Kidney (tissue), 22 donors: Measurements from ENCODE around the gene PLTP. TPM values are rescaled to one million over a fixed set of nuclear protein-coding genes. Genes with fewer than 3 reads are reported as not detected.

Experiments used
- DNase-seq, 5 donors: peaks; one replicate each; pipeline ENCODE4 v3.0.0-alpha.2; 2013 to 2020
- FAIRE-seq: peaks from 2 replicates; lab custom pipeline; 2012; peaks lifted over from hg19 to GRCh38; lab: Jason Lieb, UNC
- H3K27ac ChIP-seq, 2 donors: one replicate each; pipeline ENCODE4 v1.7.0; 2013; ENCODE audit warnings: low read depth in 2 of 2, low read length in 2 of 2, inconsistent platforms in 1 of 2
- H3K27me3 ChIP-seq: one replicate; pipeline ENCODE4 v1.7.1; 2013; ENCODE audit warnings: low read length, inconsistent platforms; ENCODE audit not compliant: control insufficient read depth, insufficient read depth
- H3K36me3 ChIP-seq, 3 donors: one replicate each; pipeline versions ENCODE4 v1.7.0 to v1.7.1; 2013; ENCODE audit warnings: low read length in 3 of 3, control low read depth in 1 of 3, inconsistent platforms in 1 of 3; ENCODE audit not compliant: insufficient read depth in 3 of 3, control insufficient read depth in 2 of 3
- H3K4me1 ChIP-seq, 3 donors: one replicate each; pipeline versions ENCODE4 v1.7.0 to v1.7.1; 2013; ENCODE audit warnings: low read length in 3 of 3, inconsistent platforms in 1 of 3, low read depth in 1 of 3; ENCODE audit not compliant: control insufficient read depth in 2 of 3, insufficient read depth in 2 of 3
- H3K4me3 ChIP-seq, 3 donors: one replicate each; pipeline versions ENCODE4 v1.7.0 to v1.8.1; 2013; ENCODE audit warnings: low read length in 3 of 3, control low read depth in 1 of 3, inconsistent platforms in 1 of 3
- H3K9ac ChIP-seq, 3 donors: one replicate each; pipeline versions ENCODE4 v1.7.0 to v1.7.1; 2013; ENCODE audit warnings: low read length in 3 of 3, control low read depth in 1 of 3, inconsistent platforms in 1 of 3
- H3K9me3 ChIP-seq, 3 donors: one replicate each; pipeline versions ENCODE4 v1.7.0 to v1.7.1; 2013; ENCODE audit warnings: low read length in 3 of 3, control low read depth in 1 of 3, inconsistent platforms in 1 of 3; ENCODE audit not compliant: control insufficient read depth in 2 of 3, insufficient read depth in 1 of 3
- intact Hi-C: fragments of 100-400 bp; cut with DNase I; formaldehyde crosslinking; loops from one replicate; pipeline ENCODE4 v1.11.1; 2022
- long read RNA-seq, 10 donors: library from polyadenylated mRNA in 1 of 10; unstranded in 1 of 10; transcript quantifications; one replicate each; pipeline ENCODE4 v2.0.0 and lab custom pipeline, GENCODE V29; 2021 to 2026
- polyA plus RNA-seq: library from polyadenylated mRNA; stranded (reverse); fragments of 350-450 nt; fragmentation: Illumina TruSeq; extraction: RNeasy Lipid Tissue Mini Kit (QIAGEN cat#74804); gene quantifications from one replicate; pipeline ENCODE4 v1.2.3, GENCODE V29; 2014; ENCODE audit warnings: low read depth, low replicate concordance; ENCODE audit not compliant: insufficient read depth
- total RNA-seq: library from RNA; stranded (reverse); fragmentation: NEBNext Ultra II Directional; extraction: Animal tissue kit (Norgen Biotek cat#: 25700); gene quantifications from one replicate; pipeline ENCODE4 v1.2.1, GENCODE V29; 2021
- TF ChIP-seq, protein P1 (sequence below): IDR thresholded peaks from 3 replicates; pipeline ENCODE4 v1.5.1; 2012; ENCODE audit warnings: mild to moderate bottlenecking, moderate library complexity, borderline replicate concordance; ENCODE audit not compliant: insufficient read depth; ENCODE audit errors: extremely low read depth
- donor health status: control.
- donor health status: control.
- donor health status: control.
- donor health status: control.
- donor health status: control.
- donor health status: DM: yes; HTN: yes; CAD: no.
- donor health status: Normal renal cell carcinoma (clear cell type).

The PLTP gene, protein sequence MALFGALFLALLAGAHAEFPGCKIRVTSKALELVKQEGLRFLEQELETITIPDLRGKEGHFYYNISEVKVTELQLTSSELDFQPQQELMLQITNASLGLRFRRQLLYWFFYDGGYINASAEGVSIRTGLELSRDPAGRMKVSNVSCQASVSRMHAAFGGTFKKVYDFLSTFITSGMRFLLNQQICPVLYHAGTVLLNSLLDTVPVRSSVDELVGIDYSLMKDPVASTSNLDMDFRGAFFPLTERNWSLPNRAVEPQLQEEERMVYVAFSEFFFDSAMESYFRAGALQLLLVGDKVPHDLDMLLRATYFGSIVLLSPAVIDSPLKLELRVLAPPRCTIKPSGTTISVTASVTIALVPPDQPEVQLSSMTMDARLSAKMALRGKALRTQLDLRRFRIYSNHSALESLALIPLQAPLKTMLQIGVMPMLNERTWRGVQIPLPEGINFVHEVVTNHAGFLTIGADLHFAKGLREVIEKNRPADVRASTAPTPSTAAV
- total RNA-seq (345 TPM), polyA plus RNA-seq (790 TPM)
- long read RNA-seq, donor 1, transcript PLTP-203 (16 exons, 1,743 nt): major isoform, 24 of 27 reads
- long read RNA-seq, donor 1, partial matches to known transcripts: 0 of 27 reads
- long read RNA-seq, donor 1, other reads (novel, unspliced or antisense): 0 of 27 reads
- long read RNA-seq, donor 2, transcript PLTP-203 (16 exons, 1,743 nt): major isoform, 40 of 49 reads
- long read RNA-seq, donor 2, partial matches to known transcripts: 6 of 49 reads
- long read RNA-seq, donor 2, other reads (novel, unspliced or antisense): 0 of 49 reads
- long read RNA-seq, donor 3, transcript PLTP-203 (16 exons, 1,743 nt): major isoform, 86 of 117 reads
- long read RNA-seq, donor 3, partial matches to known transcripts: 28 of 117 reads
- long read RNA-seq, donor 3, other reads (novel, unspliced or antisense): 0 of 117 reads
- long read RNA-seq, donor 4, transcript PLTP-203 (16 exons, 1,743 nt): major isoform, 28 of 75 reads
- long read RNA-seq, donor 4, partial matches to known transcripts: 46 of 75 reads
- long read RNA-seq, donor 4, other reads (novel, unspliced or antisense): 0 of 75 reads
- long read RNA-seq, donor 5, partial matches to known transcripts: 0 of 3 reads
- long read RNA-seq, donor 5, other reads (novel, unspliced or antisense): 0 of 3 reads
- long read RNA-seq, donor 6, transcript PLTP-203 (16 exons, 1,743 nt): major isoform, 21 of 23 reads
- long read RNA-seq, donor 6, partial matches to known transcripts: 0 of 23 reads
- long read RNA-seq, donor 6, other reads (novel, unspliced or antisense): 0 of 23 reads
- long read RNA-seq, donor 7, transcript PLTP-203 (16 exons, 1,743 nt): major isoform, 81 of 109 reads
- long read RNA-seq, donor 7, partial matches to known transcripts: 19 of 109 reads
- long read RNA-seq, donor 7, other reads (novel, unspliced or antisense): 5 of 109 reads
- long read RNA-seq, donor 8, transcript PLTP-203 (16 exons, 1,743 nt): major isoform, 39 of 48 reads
- long read RNA-seq, donor 8, partial matches to known transcripts: 7 of 48 reads
- long read RNA-seq, donor 8, other reads (novel, unspliced or antisense): 0 of 48 reads
- long read RNA-seq, donor 9, transcript PLTP-203 (16 exons, 1,743 nt): major isoform, 14 of 21 reads
- long read RNA-seq, donor 9, partial matches to known transcripts: 6 of 21 reads
- long read RNA-seq, donor 9, other reads (novel, unspliced or antisense): 0 of 21 reads
- long read RNA-seq, donor 10, transcript PLTP-203 (16 exons, 1,743 nt): major isoform, 29 of 35 reads
- long read RNA-seq, donor 10, partial matches to known transcripts: 0 of 35 reads
- long read RNA-seq, donor 10, other reads (novel, unspliced or antisense): 0 of 35 reads

DNA sequence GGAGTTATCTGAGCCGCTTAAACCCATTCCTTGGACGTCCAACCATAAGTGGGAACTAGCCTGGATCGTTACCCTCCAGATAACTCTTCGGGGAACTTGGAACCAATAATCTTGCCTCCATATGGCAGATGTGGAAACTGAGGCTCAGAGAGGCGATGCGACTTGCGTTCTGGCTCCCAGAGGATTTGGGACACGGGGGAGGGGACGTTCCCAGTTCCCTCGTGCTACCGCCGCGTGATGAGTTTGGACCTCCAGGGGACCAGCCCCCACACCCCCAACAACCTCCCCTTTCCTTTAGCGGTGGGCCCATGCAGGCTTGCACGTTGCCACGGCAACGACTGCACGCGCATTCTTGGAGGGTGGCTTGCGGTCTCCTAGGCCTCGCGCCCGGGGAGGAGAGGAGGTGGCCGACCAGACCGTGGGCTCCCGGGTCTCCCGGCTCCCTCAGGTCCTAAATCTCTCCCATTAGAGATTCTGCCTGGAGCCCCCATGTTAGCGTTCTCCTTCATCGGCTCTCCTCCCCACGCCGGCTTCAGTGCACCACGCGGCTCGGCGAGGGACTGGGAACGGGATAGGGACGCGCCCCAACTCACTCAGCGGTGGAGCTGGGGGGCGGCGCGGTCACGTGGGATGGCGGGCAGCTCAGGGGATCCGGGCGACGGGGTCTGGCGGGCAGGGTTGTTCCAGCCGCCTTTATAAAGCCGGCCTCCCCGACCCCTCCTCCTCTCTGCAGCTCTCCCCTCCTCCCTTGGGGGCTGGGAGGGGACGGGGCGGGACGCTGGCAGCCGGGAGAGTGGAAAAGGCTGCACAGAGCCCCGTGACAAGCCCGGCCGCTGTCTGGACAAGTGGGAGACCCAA, at the start of gene PLTP:
TSS of gene PLTP (minus strand) at position 670 of the 858 bp plus-strand sequence. CDS start 703 bp downstream, outside the sequence.
- Histone ChIP-seq H3K27ac (peak within 1 kb of the TSS; percentile 80 to 89), H3K4me1 (peaks cover 0 to 8% (median 0%) of the 10 kb centered on the region in 3 donors), H3K9me3 (no peaks in the 10 kb centered on the region), H3K27me3 (no peaks in the 10 kb centered on the region), H3K36me3 (no peaks in the 10 kb centered on the region), H3K4me3 (peak within 1 kb of the TSS; percentile 62 to 70 (median 67)), H3K9ac (peak within 1 kb of the TSS; percentile 29 to 57 (median 55))
- TF ChIP-seq, protein P1, sequence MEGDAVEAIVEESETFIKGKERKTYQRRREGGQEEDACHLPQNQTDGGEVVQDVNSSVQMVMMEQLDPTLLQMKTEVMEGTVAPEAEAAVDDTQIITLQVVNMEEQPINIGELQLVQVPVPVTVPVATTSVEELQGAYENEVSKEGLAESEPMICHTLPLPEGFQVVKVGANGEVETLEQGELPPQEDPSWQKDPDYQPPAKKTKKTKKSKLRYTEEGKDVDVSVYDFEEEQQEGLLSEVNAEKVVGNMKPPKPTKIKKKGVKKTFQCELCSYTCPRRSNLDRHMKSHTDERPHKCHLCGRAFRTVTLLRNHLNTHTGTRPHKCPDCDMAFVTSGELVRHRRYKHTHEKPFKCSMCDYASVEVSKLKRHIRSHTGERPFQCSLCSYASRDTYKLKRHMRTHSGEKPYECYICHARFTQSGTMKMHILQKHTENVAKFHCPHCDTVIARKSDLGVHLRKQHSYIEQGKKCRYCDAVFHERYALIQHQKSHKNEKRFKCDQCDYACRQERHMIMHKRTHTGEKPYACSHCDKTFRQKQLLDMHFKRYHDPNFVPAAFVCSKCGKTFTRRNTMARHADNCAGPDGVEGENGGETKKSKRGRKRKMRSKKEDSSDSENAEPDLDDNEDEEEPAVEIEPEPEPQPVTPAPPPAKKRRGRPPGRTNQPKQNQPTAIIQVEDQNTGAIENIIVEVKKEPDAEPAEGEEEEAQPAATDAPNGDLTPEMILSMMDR: no peak
- DNase-seq: peak; percentile 80 to 95 (median 91)
- intact Hi-C loops: no loop called here
- no peak for FAIRE-seq

DNA sequence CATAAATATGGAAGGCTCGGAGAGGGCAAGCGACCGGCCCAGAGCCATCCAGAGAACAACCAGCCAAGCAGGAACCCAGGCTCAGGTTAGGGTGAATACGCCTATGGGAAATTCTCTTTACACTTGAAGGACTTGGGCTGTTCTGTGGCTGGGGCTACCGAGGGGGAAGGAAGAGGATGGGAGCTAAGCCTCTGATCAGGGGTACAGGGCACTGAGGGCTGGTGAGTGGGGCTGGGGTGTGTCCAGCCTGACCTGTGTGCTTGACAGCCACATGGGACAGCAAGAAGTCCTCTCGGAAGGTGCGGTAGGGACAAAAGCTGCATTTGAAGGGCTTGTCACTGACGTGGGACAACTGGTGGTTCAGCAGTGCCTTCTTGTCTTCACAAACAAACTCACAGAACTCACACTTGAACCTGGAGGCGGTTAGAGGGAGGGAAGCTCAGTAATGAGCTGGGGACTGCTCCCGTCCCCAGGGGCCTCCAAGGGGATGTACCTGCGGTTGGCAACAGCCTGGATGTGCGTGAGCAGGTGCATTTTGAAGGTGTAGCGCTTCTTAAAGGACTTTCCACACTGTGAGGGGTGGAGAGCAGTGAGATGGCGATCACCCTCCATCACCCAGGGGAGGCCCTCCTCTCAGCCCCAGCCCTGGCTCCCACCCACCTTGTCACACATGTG, 48.1 kb upstream of the PLTP start:
- TF ChIP-seq, protein P1: no peak
- H3K4me1 ChIP-seq: no peaks in the 10 kb centered on the region
- FAIRE-seq (no peak), DNase-seq (peak in 2 of 5 donors; percentile 23 to 29)
- H3K36me3 ChIP-seq: peaks cover 9 to 56% (median 49%) of the 10 kb centered on the region in 3 donors
- H3K9ac ChIP-seq: no peak overlapping the region
- intact Hi-C loops: loop anchor here (10.0 kb wide), 1 partner anchor 135 kb away; the partner anchor contains the start of gene TNNC2
- no peak overlapping the region for H3K4me3 ChIP-seq
- no peaks in the 10 kb centered on the region for H3K9me3 ChIP-seq
- H3K27ac ChIP-seq: no peak overlapping the region
- H3K27me3 ChIP-seq: no peaks in the 10 kb centered on the region
